Muscle of leg (tissue), 11 donors: ENCODE measurements around the gene CCDC148. TPM values are rescaled to one million over a fixed set of nuclear protein-coding genes. Genes with fewer than 3 reads are reported as not detected.
"Not testable (repeated sequence)": the region's sequence is repeated elsewhere in the genome, so short reads cannot be mapped to it uniquely, and the experiment has no call there.

Experiments
- DNase-seq: peaks from one replicate; pipeline ENCODE4 v3.0.0; 2013
- H3K27ac ChIP-seq: one replicate; pipeline ENCODE4 v1.5.1; 2013; ENCODE audit warnings: mild to moderate bottlenecking, low read length, control low read depth
- H3K27me3 ChIP-seq: one replicate; pipeline ENCODE4 v1.6.1; 2013; ENCODE audit warnings: low read length; ENCODE audit not compliant: control insufficient read depth, insufficient read depth
- H3K36me3 ChIP-seq: one replicate; pipeline ENCODE4 v1.6.1; 2013; ENCODE audit warnings: low read length; ENCODE audit not compliant: control insufficient read depth, insufficient read depth
- H3K4me1 ChIP-seq: one replicate; pipeline ENCODE4 v1.6.1; 2013; ENCODE audit warnings: low read length; ENCODE audit not compliant: control insufficient read depth, insufficient read depth
- H3K4me3 ChIP-seq: one replicate; pipeline ENCODE4 v1.5.1; 2013; ENCODE audit warnings: low read length, control low read depth
- H3K9me3 ChIP-seq: replicated peaks from 2 replicates; pipeline ENCODE4 v1.6.1; 2013; ENCODE audit warnings: low read depth, low read length; ENCODE audit not compliant: control insufficient read depth
- WGBS: methylation state at CpG from one replicate; pipeline ENCODE4 v1.1.5; 2013; ENCODE audit warnings: missing lambda C conversion rate; ENCODE audit not compliant: insufficient coverage; 5-methylcytosine and 5-hydroxymethylcytosine counted together
- polyA plus RNA-seq, 8 donors: library from polyadenylated mRNA; unstranded; fragments of 120-200 nt; gene quantifications; one replicate each; pipeline versions ENCODE4 v1.2.1 to v1.2.3, GENCODE V29; 2013; ENCODE audit warnings: inconsistent platforms in 1 of 8, low replicate concordance in 1 of 8; ENCODE audit not compliant: insufficient read length in 8 of 8, insufficient read depth in 1 of 8
- total RNA-seq: library from RNA; stranded (reverse); fragments of 120-200 nt; gene quantifications from one replicate; pipeline ENCODE4 v1.2.4, GENCODE V29; 2013

The CCDC148 gene
- total and polyA plus RNA-seq, 9 donors: 0.24 to 1.2 (median 0.36) TPM

DNA sequence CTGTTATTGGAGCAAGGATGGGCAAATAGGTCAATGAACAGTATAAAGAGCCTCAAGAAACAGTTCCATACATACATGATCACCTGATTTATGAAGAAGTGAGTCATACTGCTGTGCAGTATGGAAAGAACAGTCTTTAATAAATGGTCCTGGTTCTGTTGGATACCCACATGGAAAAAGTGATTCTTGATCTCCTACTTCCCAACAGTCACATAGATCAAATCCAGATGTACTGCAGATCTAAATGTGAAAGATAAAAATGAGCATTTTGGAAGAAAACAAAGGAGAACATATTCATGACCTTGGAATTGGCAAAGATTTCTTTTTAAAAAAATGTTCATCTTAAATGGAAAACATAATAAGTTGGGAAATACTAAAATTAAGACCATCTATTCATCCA is 75.8 kb downstream of the CCDC148 start:
- Histone ChIP-seq H3K4me3 (no peak overlapping the region), H3K36me3 (no peaks in the 10 kb centered on the region), H3K9me3 (no peaks in the 10 kb centered on the region), H3K4me1 (no peaks in the 10 kb centered on the region), H3K27me3 (no peaks in the 10 kb centered on the region), H3K27ac (no peak overlapping the region)
- peak; percentile 88 for DNase-seq

DNA sequence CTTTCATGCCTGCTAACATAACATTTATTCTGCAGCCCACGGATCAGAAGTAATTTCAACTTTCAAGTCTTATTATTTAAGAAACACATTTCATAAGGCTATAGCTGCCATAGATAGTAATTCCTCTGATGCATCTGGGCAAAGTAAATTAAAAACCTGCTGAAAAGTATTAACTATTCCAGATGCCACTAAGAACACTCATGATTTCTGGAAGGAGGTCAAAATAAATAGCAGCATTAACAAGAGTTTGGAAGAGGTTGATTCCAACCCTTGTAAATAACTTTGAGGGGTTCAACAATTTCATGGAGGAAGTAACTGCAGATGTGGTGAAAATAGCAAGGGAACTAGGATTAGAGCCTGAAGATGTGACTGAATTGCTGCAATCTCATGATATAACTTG is 77.6 kb downstream of the CCDC148 start:
- no peaks in the 10 kb centered on the region for H3K9me3 ChIP-seq
- no CpG with 5 or more reads among the region's 1 CpG for WGBS
- DNase-seq: no peak
- no peak overlapping the region for H3K4me3 ChIP-seq
- no peak overlapping the region for H3K27ac ChIP-seq
- no peaks in the 10 kb centered on the region for H3K27me3 ChIP-seq
- no peaks in the 10 kb centered on the region for H3K4me1 ChIP-seq
- no peaks in the 10 kb centered on the region for H3K36me3 ChIP-seq

DNA sequence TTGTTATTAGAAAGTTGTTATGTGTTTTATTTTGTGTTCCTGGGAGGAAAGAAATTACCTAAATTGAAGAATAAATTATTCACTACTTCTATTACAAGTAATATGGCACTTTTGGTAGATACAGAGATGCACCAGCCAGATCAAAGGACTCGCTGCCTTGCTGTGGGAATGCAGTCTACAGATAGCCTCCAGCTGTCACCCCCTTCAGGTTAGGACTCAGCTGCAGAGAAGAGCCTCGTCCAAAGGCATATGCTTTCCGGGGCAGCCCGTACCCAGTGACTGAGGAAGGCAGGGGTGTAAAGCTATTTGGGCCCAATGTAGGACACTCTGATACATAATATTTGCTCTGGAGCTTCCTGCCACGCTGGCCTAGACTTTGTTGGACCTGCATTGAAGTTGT is 90.2 kb downstream of the CCDC148 start:
- H3K9me3 ChIP-seq: no peaks in the 10 kb centered on the region
- H3K36me3 ChIP-seq: no peaks in the 10 kb centered on the region
- no peaks in the 10 kb centered on the region for H3K27me3 ChIP-seq
- H3K27ac ChIP-seq: no peak overlapping the region
- no peaks in the 10 kb centered on the region for H3K4me1 ChIP-seq
- H3K4me3 ChIP-seq: no peak overlapping the region
- WGBS: 56% methylated on average over 4 of the region's 5 CpGs
- DNase-seq: no peak

DNA sequence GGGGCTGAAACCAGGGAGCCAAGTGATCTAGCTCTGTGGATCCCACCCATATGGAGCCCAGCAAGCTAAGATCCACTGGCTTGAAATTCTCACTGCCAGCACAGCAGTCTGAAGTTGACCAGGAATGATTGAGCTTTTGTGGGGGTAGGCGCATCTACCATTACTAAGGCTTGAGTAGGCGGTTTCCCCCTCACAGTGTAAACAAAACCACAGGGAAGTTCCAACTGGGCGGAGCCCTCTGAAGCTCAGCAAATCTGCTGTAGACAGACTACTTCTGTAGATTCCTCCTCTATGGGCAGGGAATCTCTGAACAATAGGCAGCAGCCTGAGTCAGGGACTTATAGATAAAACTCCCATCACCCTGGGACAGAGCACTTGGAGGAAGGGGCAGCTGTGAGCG is 96.7 kb downstream of the CCDC148 start:
- WGBS: 81% methylated on average over 3 of the region's 4 CpGs
- H3K36me3 ChIP-seq: no peaks in the 10 kb centered on the region
- DNase-seq: no peak

DNA sequence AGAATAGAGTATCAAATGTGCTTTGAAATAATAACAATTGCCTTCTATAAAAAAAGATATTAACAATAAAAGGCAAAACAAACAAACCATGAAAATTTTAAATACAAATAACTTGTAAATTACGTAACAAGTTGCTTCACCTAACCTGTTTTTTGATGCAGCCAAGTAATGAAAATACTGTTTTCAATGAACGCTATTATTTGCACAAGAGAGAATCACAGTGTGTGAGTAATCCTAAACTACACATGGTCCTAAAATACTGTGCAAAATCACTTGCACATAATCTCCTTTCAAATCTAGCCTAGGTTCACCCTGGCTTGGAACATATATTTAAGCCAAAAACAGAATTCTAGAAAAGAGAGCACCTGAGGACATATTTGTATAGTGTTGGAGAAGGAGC is 98.9 kb downstream of the CCDC148 start:
- Histone ChIP-seq H3K4me1 (no peaks in the 10 kb centered on the region), H3K27ac (no peak overlapping the region), H3K36me3 (no peaks in the 10 kb centered on the region), H3K9me3 (no peaks in the 10 kb centered on the region), H3K27me3 (no peaks in the 10 kb centered on the region), H3K4me3 (no peak overlapping the region)
- WGBS: no CpG with 5 or more reads among the region's 2 CpGs
- DNase-seq: no peak

More for the DNA sequence above, 96.7 kb downstream of the CCDC148 start:
- Histone ChIP-seq H3K27ac (no peak overlapping the region), H3K4me3 (no peak overlapping the region), H3K27me3 (no peaks in the 10 kb centered on the region), H3K9me3 (no peaks in the 10 kb centered on the region), H3K4me1 (no peaks in the 10 kb centered on the region)

DNA sequence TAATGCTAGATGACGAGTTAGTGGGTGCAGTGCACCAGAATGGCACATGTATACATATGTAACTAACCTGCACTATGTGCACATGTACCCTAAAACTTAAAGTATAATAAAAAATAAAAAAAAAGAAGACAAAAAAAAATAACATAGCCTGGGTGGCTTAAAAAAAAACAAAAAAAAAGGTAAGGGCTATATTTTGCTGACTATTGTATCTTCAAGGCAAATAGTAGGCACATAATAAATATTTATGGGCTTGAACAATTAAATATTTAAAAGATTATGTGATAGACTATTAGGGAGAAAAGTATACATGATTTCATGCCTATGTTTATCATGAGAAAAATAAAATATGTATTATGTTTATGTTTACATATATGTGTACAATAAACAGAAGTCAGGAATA is 99.4 kb downstream of the CCDC148 start:
- DNase-seq: no peak
- Histone ChIP-seq H3K27me3 (no peaks in the 10 kb centered on the region), H3K4me1 (no peaks in the 10 kb centered on the region), H3K27ac (no peak overlapping the region), H3K36me3 (no peaks in the 10 kb centered on the region), H3K9me3 (no peaks in the 10 kb centered on the region), H3K4me3 (no peak overlapping the region)
- WGBS: no CpG with 5 or more reads among the region's 1 CpG

DNA sequence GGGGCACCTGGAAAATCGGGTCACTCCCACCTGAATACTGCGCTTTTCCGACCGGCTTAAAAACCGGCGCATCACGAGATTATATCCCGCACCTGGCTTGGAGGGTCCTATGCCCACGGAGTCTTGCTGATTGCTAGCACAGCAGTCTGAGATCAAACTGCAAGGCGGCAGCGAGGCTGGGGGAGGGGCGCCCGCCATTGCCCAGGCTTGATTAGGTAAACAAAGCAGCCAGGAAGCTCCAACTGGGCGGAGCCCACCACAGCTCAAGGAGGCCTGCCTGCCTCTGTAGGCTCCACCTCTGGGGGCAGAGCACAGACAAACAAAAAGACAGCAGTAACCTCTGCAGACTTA is 105.1 kb downstream of the CCDC148 start:
- DNase-seq, H3K27ac ChIP-seq, H3K36me3 ChIP-seq, H3K4me1 ChIP-seq, H3K4me3 ChIP-seq, H3K27me3 ChIP-seq, H3K9me3 ChIP-seq: not testable (repeated sequence)
- WGBS: no CpG with 5 or more reads among the region's 14 CpGs

DNA sequence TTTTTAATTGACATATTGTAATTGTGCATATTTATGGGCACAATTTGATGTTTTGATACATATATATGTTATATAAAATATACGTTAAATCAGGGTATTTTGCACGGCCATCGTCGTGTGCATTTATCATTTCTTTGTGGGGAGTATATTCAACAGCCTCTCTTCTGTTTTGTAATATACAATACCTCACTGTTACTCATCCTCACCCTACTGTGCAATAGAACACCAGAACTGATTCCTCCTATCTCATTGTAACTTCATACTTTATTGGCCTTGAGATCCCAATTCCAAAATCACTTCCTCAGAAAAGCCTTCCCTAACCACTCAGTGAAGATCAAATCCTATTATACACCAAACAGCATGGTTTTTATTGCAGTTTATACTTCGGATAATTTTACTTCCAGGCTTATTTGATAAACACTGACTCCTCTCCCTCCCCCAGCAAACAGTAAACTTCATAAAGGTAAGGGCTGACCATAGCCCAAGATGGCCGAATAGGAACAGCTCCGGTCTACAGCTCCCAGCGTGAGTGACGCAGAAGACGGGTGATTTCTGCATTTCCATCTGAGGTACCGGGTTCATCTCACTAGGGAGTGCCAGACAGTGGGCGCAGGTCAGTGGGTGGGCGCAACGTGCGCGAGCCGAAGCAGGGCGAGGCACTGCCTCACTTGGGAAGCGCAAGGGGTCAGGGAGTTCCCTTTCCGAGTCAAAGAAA is 105.6 kb downstream of the CCDC148 start:
- not testable (repeated sequence) for H3K36me3 ChIP-seq, H3K4me3 ChIP-seq, H3K4me1 ChIP-seq, DNase-seq, H3K27me3 ChIP-seq, H3K9me3 ChIP-seq, H3K27ac ChIP-seq
- WGBS: 94% methylated on average over 14 of the region's 20 CpGs

DNA sequence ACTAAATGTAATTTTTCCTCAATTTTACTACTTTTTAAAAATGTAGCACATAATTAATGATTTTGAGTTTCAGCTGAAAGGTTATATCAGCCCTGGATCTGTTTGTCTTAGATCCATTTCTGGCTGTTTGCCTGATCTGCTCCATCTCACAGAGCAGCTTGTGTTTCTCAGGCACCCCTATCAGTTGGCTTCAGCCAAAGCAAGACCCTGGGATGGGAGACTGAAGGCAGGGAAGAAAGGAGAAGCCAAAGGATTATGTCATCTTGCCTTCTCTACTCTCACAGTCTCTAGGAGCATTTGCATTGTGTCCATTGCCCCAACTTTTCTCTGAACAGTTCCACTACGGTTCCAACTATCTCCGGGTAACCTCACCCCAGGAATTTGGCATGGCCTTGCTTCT is 110.5 kb downstream of the CCDC148 start:
- no peak overlapping the region for H3K4me3 ChIP-seq
- no peak for DNase-seq
- WGBS: 58% methylated on average over 2 of the region's 2 CpGs
- H3K27ac ChIP-seq: no peak overlapping the region
- no peaks in the 10 kb centered on the region for H3K4me1 ChIP-seq
- H3K36me3 ChIP-seq: no peaks in the 10 kb centered on the region
- no peaks in the 10 kb centered on the region for H3K9me3 ChIP-seq
- no peaks in the 10 kb centered on the region for H3K27me3 ChIP-seq

DNA sequence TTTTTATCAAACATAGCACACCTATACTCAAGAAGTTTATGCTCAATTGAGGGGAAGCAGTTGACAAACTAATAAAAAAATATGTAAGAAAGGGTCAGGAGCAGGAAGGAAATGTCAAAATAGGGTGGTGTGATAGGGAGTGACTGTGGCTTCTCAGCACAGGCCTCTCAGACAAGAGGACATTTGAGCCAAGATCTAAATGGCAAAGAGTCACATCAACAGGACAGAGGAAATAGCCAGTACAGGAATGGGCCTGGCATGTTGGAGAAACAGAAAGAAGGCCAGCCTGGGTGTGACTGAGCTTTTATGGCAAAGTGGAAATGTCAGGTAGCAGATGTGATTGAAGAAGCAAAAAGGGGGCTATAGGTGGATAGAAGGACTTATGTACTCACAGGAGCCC is 117.0 kb downstream of the CCDC148 start:
- no peak overlapping the region for H3K27ac ChIP-seq
- H3K27me3 ChIP-seq: no peaks in the 10 kb centered on the region
- H3K36me3 ChIP-seq: no peaks in the 10 kb centered on the region
- H3K4me3 ChIP-seq: no peak overlapping the region
- H3K9me3 ChIP-seq: no peaks in the 10 kb centered on the region
- no peak for DNase-seq
- H3K4me1 ChIP-seq: no peaks in the 10 kb centered on the region

DNA sequence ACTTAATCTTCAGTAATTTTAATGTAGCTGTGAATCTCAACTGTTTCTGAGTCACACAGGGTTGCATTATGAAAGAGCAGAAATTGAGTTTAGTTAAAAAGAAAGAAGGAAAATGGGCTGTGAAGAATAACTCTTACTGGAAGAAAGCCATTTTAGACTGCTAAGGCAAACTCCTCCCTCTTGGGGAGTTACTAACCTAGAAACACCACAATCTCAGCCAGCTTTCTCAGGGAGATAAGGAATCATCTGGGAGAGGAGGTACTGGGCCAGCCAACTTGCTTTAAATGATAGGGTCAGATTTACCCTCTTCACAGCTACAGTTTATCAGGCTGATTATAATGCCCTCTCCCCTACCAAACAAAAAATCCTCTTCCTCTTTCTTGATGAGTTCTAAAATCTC is 119.5 kb downstream of the CCDC148 start:
- H3K36me3 ChIP-seq: no peaks in the 10 kb centered on the region
- no peak for DNase-seq

More for the DNA sequence above, 119.5 kb downstream of the CCDC148 start:
- no peaks in the 10 kb centered on the region for H3K9me3 ChIP-seq
- no peak overlapping the region for H3K4me3 ChIP-seq
- no peak overlapping the region for H3K27ac ChIP-seq
- no peaks in the 10 kb centered on the region for H3K4me1 ChIP-seq
- H3K27me3 ChIP-seq: no peaks in the 10 kb centered on the region
